Measurements from ENCODE around the gene MPP2. TPM values are rescaled to one million over a fixed set of nuclear protein-coding genes. Genes with fewer than 3 reads are reported as not detected.

MPP2 gene
- total RNA-seq, 1 donor from 2014 or later = not detected

GRCh38 chr17:43861960-43862359 is 45.4 kb downstream of the MPP2 start:
- ATAC-seq (ENCODE audit: low read depth) (no peak), DNase-seq (no peak)
- H3K9me3 Mint-ChIP-seq = no peaks in the 10 kb centered on the region
- CTCF ChIA-PET = no interaction called here
- H3K4me3 Mint-ChIP-seq = no peak overlapping the region
- POLR2A ChIA-PET = no interaction called here
- intact Hi-C loops (cut with micrococcal nuclease) = no loop called here
- H3K4me1 Mint-ChIP-seq = no peaks in the 10 kb centered on the region
- H3K27ac Mint-ChIP-seq = no peak overlapping the region
- H3K36me3 Mint-ChIP-seq (ENCODE audit: low read depth) = no peaks in the 10 kb centered on the region
- TF ChIP-seq CTCF (IDR thresholded peaks at IDR 0.05) = no peak
- peaks cover 16% of the 10 kb centered on the region for H3K27me3 Mint-ChIP-seq

GRCh38 chr17:43860927-43861622 is 46.3 kb downstream of the MPP2 start:
- ATAC-seq (ENCODE audit: low read depth) (no peak), DNase-seq (no peak)
- Mint-ChIP-seq H3K4me3 (no peak overlapping the region), H3K27me3 (peaks cover 19% of the 10 kb centered on the region), H3K27ac (no peak overlapping the region), H3K36me3 (ENCODE audit: low read depth) (no peaks in the 10 kb centered on the region), H3K9me3 (no peaks in the 10 kb centered on the region), H3K4me1 (no peaks in the 10 kb centered on the region)
- POLR2A ChIA-PET = no interaction called here
- TF ChIP-seq CTCF (IDR thresholded peaks at IDR 0.05) = no peak
- intact Hi-C loops (cut with micrococcal nuclease) = no loop called here
- CTCF ChIA-PET = no interaction called here

- CTCF ChIA-PET = no interaction called here
- Mint-ChIP-seq H3K27ac (no peak overlapping the region), H3K4me1 (no peaks in the 10 kb centered on the region), H3K36me3 (ENCODE audit: low read depth) (no peaks in the 10 kb centered on the region), H3K27me3 (peaks cover 19% of the 10 kb centered on the region), H3K4me3 (no peak overlapping the region), H3K9me3 (no peaks in the 10 kb centered on the region)
- ATAC-seq (ENCODE audit: low read depth) (no peak), DNase-seq (no peak)
- intact Hi-C loops (cut with micrococcal nuclease) = no loop called here
- POLR2A ChIA-PET = no interaction called here
- no peak for TF ChIP-seq CTCF (IDR thresholded peaks at IDR 0.05)
Observed at GRCh38 chr17:43860077-43860725, 47.1 kb downstream of the MPP2 start.

GRCh38 chr17:43857957-43858600 is 49.3 kb downstream of the MPP2 start:
- no peak for DNase-seq
- Mint-ChIP-seq H3K27me3 (peaks cover 19% of the 10 kb centered on the region), H3K9me3 (no peaks in the 10 kb centered on the region), H3K36me3 (ENCODE audit: low read depth) (no peaks in the 10 kb centered on the region), H3K27ac (no peak overlapping the region), H3K4me3 (no peak overlapping the region), H3K4me1 (no peaks in the 10 kb centered on the region)
- ChIA-PET POLR2A (no interaction called here), CTCF (interaction anchor here (1.3 kb wide), 1 partner anchor 9 kb away, joined by 3 read pairs; no protein-coding TSS in a partner anchor)
- ATAC-seq (ENCODE audit: low read depth) = no peak
- intact Hi-C loops (cut with micrococcal nuclease) = no loop called here
- TF ChIP-seq CTCF (IDR thresholded peaks at IDR 0.05) = no peak

GRCh38 chr17:43857141-43857540 is 50.2 kb downstream of the MPP2 start:
- POLR2A ChIA-PET = no interaction called here
- CTCF ChIA-PET = interaction anchor here (1.3 kb wide), 1 partner anchor 10 kb away, joined by 3 read pairs; no protein-coding TSS in a partner anchor

More at GRCh38 chr17:43857141-43857540, 50.2 kb downstream of the MPP2 start:
- intact Hi-C loops (cut with micrococcal nuclease) = no loop called here
- Mint-ChIP-seq H3K27me3 (peaks cover 27% of the 10 kb centered on the region), H3K9me3 (no peaks in the 10 kb centered on the region), H3K4me3 (no peak overlapping the region), H3K4me1 (no peaks in the 10 kb centered on the region), H3K36me3 (ENCODE audit: low read depth) (no peaks in the 10 kb centered on the region), H3K27ac (no peak overlapping the region)
- DNase-seq = no peak
- ATAC-seq (ENCODE audit: low read depth) = no peak
- TF ChIP-seq CTCF (IDR thresholded peaks at IDR 0.05) = no peak
